K562 (cell line): ENCODE measurements around the gene SLC3A2. TPM values are rescaled to one million over a fixed set of nuclear protein-coding genes. Genes with fewer than 3 reads are reported as not detected.

ENCODE experiments used
- CBX2 ChIP-seq: fragments of 200-600 bp; sonication (generic); IDR thresholded peaks from one replicate; pipeline ENCODE4 v1.6.1; 2012; ENCODE audit warnings: mild to moderate bottlenecking, low read length, inconsistent platforms; ENCODE audit not compliant: insufficient read depth, poor library complexity, severe bottlenecking
- EP300 ChIP-seq: IDR thresholded peaks from 2 replicates; pipeline ENCODE4 v1.6.1; 2012; ENCODE audit warnings: low read length, improper control_type of control experiment
- ETV5 ChIP-seq: sonication (generic); formaldehyde crosslinking; IDR thresholded peaks from 2 replicates; pipeline ENCODE4 v1.4.0; 2020; ENCODE audit warnings: low read depth, mild to moderate bottlenecking, missing genetic modification reagents
- FOXA3 ChIP-seq, 2 experiments: fragments of 450-650 bp in 1 of 2; sonication (generic) in 1 of 2; formaldehyde crosslinking; IDR thresholded peaks in 1 of 2; conservative IDR thresholded peaks in 1 of 2; 2 replicates each; pipeline versions ENCODE4 v1.4.0 to v1.8.0; 2020 to 2022; ENCODE audit warnings: mild to moderate bottlenecking in 2 of 2, missing genetic modification reagents in 1 of 2
- FOXK1 ChIP-seq: sonication (generic); formaldehyde crosslinking; IDR thresholded peaks from 2 replicates; pipeline ENCODE4 v1.8.0; 2022; ENCODE audit warnings: missing genetic modification reagents, mild to moderate bottlenecking, borderline replicate concordance
- TEAD2 ChIP-seq: fragments of 450-650 bp; IDR thresholded peaks from 2 replicates; pipeline ENCODE4 v1.6.1; 2016; ENCODE audit warnings: missing genetic modification characterization, control low read depth, missing compliant biosample characterization
- ZC3H4 ChIP-seq: sonication (generic); formaldehyde crosslinking; IDR thresholded peaks from 2 replicates; pipeline ENCODE4 v1.9.0; 2021; ENCODE audit warnings: missing genetic modification reagents, borderline replicate concordance
- ZEB2 ChIP-seq: fragments of 450-650 bp; IDR thresholded peaks from 2 replicates; pipeline ENCODE4 v1.6.1; 2016
- ZKSCAN8 ChIP-seq: fragments of 200-800 bp; sonication (Bioruptor generic); IDR thresholded peaks from 2 replicates; pipeline ENCODE4 v1.6.1; 2016; ENCODE audit warnings: missing genetic modification characterization, missing compliant biosample characterization
- ZNF23 ChIP-seq: fragments of 250-450 bp; sonication (Bioruptor Pico); IDR thresholded peaks from 2 replicates; pipeline ENCODE4 v1.4.0; 2020; ENCODE audit warnings: mild to moderate bottlenecking
- ZNF695 ChIP-seq: fragments of 450-650 bp; formaldehyde crosslinking; IDR thresholded peaks from 2 replicates; pipeline ENCODE4 v1.4.0; 2020; ENCODE audit warnings: mild to moderate bottlenecking, moderate library complexity
- polyA plus RNA-seq, 8 experiments: library from polyadenylated mRNA; depleted of rRNA in 4 of 8; stranded (reverse) in 5 of 8; unstranded in 3 of 8; fragments of >200 nt; fragmentation: Nextera tagmentation in 2 of 8; fragmentation: Illumina TruSeq in 1 of 8; extraction: Ambion mirVana in 2 of 8; extraction: Trizol in 1 of 8; gene quantifications; 2 replicates each; pipeline versions ENCODE4 v1.2.1 to v1.2.3, GENCODE V29; 2011 to 2014; ENCODE audit warnings: inconsistent platforms in 1 of 8, missing spikeins in 1 of 8
- total RNA-seq, 7 experiments: library from RNA; depleted of rRNA in 6 of 7; stranded (reverse); fragments of >200 nt in 6 of 7; fragmentation: Illumina TruSeq in 2 of 7; extraction: Trizol in 2 of 7; gene quantifications; 2 replicates each; pipeline versions ENCODE4 v1.2.1 to v1.2.3, GENCODE V29; 2011 to 2021; ENCODE audit warnings: low replicate concordance in 1 of 7
- TF ChIP-seq, protein P1 (sequence below): sonication (generic); formaldehyde crosslinking; IDR thresholded peaks from 2 replicates; pipeline ENCODE4 v1.8.0; 2023; ENCODE audit warnings: missing genetic modification reagents, mild to moderate bottlenecking, borderline replicate concordance
- TF ChIP-seq, protein P2 (sequence below): fragments of 450-650 bp; IDR thresholded peaks from 2 replicates; pipeline ENCODE4 v1.6.1; 2016; ENCODE audit warnings: mild to moderate bottlenecking
- TF ChIP-seq, protein P3 (sequence below), 2 experiments: fragments of 150-350 bp in 1 of 2; IDR thresholded peaks; 2 replicates each; pipeline ENCODE4 v1.6.1; 2012 to 2016; ENCODE audit warnings: low read depth in 2 of 2, low read length in 2 of 2, mild to moderate bottlenecking in 1 of 2, moderate library complexity in 1 of 2

SLC3A2 gene
- total and polyA plus RNA-seq, 9 of the 15 experiments (the other 6 are each of a cell fraction or from before 2014, with no cell fraction given): 20.0 to 296 (median 214) TPM

DNA sequence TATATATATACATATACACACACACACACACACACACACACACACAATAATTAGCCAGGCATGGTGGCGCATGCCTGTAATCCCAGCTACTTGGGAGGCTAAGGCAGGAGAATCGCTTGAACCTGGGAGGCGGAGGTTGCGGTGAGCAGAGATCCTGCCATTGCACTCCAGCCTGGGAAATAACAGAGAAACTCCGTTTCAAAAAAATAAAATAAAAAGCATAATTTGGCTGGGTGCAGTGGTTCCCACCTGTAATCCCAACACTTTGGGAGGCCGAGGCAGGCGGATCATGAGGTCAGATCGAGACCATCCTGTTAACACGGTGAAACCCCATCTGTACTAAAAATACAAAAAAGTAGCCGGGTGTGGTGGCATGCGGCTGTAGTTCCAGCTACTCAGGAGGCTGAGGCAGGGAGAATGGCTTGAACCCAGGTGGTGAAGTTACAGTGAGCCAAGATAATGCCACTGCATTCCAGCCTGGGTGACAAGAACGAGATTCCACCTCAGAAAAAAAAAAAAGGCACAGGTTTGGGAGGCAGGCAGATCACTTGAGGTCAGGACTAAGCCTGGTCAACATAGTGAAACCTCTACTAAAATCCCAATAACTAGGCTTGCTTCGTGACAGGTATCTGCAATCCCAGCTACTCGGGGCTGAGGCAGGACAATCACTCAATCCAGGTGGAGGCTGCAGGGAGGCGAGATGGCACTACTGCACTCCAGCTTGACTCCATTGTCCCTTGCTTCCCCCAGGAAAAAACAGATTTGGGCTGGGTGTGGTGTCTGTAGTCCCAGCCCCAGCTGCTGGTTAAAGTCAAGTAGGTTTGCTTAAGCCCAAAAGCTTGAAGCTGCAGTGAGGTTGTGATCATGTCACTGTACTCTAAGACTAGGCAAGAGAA is 29.5 kb upstream of the SLC3A2 start (continued):
- TF ChIP-seq, protein P1, sequence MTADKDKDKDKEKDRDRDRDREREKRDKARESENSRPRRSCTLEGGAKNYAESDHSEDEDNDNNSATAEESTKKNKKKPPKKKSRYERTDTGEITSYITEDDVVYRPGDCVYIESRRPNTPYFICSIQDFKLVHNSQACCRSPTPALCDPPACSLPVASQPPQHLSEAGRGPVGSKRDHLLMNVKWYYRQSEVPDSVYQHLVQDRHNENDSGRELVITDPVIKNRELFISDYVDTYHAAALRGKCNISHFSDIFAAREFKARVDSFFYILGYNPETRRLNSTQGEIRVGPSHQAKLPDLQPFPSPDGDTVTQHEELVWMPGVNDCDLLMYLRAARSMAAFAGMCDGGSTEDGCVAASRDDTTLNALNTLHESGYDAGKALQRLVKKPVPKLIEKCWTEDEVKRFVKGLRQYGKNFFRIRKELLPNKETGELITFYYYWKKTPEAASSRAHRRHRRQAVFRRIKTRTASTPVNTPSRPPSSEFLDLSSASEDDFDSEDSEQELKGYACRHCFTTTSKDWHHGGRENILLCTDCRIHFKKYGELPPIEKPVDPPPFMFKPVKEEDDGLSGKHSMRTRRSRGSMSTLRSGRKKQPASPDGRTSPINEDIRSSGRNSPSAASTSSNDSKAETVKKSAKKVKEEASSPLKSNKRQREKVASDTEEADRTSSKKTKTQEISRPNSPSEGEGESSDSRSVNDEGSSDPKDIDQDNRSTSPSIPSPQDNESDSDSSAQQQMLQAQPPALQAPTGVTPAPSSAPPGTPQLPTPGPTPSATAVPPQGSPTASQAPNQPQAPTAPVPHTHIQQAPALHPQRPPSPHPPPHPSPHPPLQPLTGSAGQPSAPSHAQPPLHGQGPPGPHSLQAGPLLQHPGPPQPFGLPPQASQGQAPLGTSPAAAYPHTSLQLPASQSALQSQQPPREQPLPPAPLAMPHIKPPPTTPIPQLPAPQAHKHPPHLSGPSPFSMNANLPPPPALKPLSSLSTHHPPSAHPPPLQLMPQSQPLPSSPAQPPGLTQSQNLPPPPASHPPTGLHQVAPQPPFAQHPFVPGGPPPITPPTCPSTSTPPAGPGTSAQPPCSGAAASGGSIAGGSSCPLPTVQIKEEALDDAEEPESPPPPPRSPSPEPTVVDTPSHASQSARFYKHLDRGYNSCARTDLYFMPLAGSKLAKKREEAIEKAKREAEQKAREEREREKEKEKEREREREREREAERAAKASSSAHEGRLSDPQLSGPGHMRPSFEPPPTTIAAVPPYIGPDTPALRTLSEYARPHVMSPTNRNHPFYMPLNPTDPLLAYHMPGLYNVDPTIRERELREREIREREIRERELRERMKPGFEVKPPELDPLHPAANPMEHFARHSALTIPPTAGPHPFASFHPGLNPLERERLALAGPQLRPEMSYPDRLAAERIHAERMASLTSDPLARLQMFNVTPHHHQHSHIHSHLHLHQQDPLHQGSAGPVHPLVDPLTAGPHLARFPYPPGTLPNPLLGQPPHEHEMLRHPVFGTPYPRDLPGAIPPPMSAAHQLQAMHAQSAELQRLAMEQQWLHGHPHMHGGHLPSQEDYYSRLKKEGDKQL: no peak
- TF ChIP-seq, protein P2, sequence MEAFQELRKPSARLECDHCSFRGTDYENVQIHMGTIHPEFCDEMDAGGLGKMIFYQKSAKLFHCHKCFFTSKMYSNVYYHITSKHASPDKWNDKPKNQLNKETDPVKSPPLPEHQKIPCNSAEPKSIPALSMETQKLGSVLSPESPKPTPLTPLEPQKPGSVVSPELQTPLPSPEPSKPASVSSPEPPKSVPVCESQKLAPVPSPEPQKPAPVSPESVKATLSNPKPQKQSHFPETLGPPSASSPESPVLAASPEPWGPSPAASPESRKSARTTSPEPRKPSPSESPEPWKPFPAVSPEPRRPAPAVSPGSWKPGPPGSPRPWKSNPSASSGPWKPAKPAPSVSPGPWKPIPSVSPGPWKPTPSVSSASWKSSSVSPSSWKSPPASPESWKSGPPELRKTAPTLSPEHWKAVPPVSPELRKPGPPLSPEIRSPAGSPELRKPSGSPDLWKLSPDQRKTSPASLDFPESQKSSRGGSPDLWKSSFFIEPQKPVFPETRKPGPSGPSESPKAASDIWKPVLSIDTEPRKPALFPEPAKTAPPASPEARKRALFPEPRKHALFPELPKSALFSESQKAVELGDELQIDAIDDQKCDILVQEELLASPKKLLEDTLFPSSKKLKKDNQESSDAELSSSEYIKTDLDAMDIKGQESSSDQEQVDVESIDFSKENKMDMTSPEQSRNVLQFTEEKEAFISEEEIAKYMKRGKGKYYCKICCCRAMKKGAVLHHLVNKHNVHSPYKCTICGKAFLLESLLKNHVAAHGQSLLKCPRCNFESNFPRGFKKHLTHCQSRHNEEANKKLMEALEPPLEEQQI: no peak
- no peak for TF ChIP-seq ZNF23
- TF ChIP-seq FOXK1 (CRISPR knock-in tag): peak; percentile 75; the same call in 1 of the 2 replicates
- 0 out of 2 replicates have a peak, but pooled peaks have one; percentile 54 for TF ChIP-seq ZC3H4
- TF ChIP-seq, protein P3, sequence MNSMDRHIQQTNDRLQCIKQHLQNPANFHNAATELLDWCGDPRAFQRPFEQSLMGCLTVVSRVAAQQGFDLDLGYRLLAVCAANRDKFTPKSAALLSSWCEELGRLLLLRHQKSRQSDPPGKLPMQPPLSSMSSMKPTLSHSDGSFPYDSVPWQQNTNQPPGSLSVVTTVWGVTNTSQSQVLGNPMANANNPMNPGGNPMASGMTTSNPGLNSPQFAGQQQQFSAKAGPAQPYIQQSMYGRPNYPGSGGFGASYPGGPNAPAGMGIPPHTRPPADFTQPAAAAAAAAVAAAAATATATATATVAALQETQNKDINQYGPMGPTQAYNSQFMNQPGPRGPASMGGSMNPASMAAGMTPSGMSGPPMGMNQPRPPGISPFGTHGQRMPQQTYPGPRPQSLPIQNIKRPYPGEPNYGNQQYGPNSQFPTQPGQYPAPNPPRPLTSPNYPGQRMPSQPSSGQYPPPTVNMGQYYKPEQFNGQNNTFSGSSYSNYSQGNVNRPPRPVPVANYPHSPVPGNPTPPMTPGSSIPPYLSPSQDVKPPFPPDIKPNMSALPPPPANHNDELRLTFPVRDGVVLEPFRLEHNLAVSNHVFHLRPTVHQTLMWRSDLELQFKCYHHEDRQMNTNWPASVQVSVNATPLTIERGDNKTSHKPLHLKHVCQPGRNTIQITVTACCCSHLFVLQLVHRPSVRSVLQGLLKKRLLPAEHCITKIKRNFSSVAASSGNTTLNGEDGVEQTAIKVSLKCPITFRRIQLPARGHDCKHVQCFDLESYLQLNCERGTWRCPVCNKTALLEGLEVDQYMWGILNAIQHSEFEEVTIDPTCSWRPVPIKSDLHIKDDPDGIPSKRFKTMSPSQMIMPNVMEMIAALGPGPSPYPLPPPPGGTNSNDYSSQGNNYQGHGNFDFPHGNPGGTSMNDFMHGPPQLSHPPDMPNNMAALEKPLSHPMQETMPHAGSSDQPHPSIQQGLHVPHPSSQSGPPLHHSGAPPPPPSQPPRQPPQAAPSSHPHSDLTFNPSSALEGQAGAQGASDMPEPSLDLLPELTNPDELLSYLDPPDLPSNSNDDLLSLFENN (IDR thresholded peaks at IDR 0.05; ENCODE audit: low read depth in 2 of 2, low read length in 2 of 2): 0 out of 4 replicates have a peak, but pooled peaks of 1 of the 2 experiments have one; percentile 12
- no peak for TF ChIP-seq ETV5 (CRISPR knock-in tag)
- TF ChIP-seq FOXA3 (CRISPR knock-in tag; conservative IDR thresholded peaks at IDR 0.05 in 1 of 2, IDR thresholded peaks at IDR 0.05 in 1 of 2): 0 out of 4 replicates have a peak, but pooled peaks of 1 of the 2 experiments have one; percentile 3
- no peak for TF ChIP-seq ZKSCAN8 (CRISPR knock-in tag)
- 0 out of 2 replicates have a peak, but pooled peaks have one; percentile 19 for TF ChIP-seq ZEB2
- 0 out of 2 replicates have a peak, but pooled peaks have one; percentile 8 for TF ChIP-seq EP300
- no peak for TF ChIP-seq CBX2
- TF ChIP-seq TEAD2 (tag): no peak
- TF ChIP-seq ZNF695: peak; percentile 85; the same call in 1 of the 2 replicates
